IPS-18c (cell line): ENCODE measurements around the gene PITPNB.

ENCODE experiments used
- H3K4me3 ChIP-seq: 2 replicates; pipeline ENCODE4 v1.7.0; 2013; ENCODE audit warnings: low read depth, mild to moderate bottlenecking, low read length, moderate library complexity; ENCODE audit not compliant: insufficient read depth
- H3K9me3 ChIP-seq: one replicate; pipeline ENCODE4 v1.6.1; 2013; ENCODE audit warnings: mild to moderate bottlenecking, low read length, moderate library complexity; ENCODE audit not compliant: control insufficient read depth, insufficient read depth

Gene PITPNB

DNA sequence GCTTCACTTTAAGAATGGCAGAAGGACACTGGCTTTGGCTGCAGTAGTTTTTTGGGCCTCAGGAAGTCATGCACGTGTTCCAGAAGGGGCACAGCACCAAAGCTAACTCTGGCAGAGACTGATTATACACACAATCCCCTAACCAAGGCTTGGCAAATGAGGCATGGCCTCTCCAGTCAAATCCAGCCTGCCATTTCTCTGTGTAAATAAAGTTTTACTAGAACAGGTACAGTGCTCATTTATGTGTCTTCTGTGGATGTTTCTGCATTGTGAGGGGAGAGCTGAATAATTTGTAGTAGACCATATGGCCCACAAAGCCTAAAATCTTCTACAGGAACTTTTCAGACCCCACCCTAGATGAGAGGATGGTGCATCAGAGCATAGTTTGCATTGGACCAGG is 71.1 kb downstream of the PITPNB start:
- Histone ChIP-seq H3K4me3 (no peak overlapping the region), H3K9me3 (no peaks in the 10 kb centered on the region)

DNA sequence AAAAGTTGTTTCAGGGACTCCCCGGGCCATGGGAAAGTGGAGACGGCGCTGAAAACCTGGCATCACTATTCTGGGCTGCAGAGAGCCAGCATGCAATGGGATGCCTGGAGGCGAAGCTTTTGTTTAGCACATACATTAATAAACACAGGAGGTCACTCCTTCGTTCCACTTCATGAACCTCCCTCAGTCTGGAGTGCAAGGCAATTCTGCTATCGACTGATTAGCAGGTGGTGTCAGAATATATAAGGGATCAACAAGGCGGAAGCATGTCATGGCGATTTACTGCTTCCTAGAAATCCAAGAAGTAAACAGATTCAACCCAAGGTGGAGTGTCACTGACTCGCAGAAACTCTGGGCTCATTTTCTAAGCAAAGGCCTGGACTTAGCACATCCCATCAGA is 72.1 kb downstream of the PITPNB start:
- Histone ChIP-seq H3K4me3 (no peak overlapping the region), H3K9me3 (no peaks in the 10 kb centered on the region)

DNA sequence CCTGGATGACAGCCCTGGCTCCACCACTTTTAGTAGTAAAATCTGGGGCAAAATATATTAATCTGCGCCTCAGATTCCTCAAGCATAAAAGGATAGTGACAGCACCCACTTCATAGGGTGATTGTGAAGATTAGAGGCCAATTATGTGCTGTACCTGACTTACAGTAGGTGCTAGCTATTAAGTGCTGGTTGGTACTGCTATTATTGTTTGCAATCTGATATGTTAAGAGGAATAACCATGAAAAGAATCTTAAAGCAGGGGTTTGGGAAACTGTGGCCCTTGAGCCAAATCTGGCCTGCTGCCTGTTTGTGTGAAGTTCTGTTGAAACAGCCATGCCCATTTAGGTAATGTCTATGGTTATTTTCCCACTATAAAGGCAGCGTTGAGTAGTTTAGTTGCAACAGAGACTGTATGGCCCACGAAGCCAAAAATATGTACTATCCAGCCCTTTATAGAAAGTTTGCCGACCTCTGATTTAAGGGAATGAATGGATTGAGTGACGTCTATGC is 72.8 kb downstream of the PITPNB start:
- no peak overlapping the region for H3K4me3 ChIP-seq
- no peaks in the 10 kb centered on the region for H3K9me3 ChIP-seq

DNA sequence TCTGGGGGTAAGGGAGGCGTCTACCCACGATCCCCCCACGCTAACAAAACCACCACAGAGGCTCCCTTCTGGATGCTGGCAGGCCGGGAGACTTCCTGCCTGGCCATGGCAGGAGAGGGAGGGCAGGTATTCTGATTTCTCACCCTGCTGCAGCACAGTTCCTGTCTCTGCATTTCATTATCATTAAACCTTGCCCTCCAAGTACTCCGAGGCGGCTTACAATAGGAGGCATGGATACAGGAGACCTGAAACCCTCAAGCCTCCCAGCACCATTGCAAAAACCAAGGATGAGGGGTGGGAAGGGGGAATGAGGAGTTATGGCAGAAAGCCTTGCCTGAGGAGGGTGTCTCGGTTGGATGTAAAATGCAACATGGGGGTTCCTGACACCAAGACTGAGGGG is 73.4 kb downstream of the PITPNB start:
- Histone ChIP-seq H3K9me3 (no peaks in the 10 kb centered on the region), H3K4me3 (no peak overlapping the region)

DNA sequence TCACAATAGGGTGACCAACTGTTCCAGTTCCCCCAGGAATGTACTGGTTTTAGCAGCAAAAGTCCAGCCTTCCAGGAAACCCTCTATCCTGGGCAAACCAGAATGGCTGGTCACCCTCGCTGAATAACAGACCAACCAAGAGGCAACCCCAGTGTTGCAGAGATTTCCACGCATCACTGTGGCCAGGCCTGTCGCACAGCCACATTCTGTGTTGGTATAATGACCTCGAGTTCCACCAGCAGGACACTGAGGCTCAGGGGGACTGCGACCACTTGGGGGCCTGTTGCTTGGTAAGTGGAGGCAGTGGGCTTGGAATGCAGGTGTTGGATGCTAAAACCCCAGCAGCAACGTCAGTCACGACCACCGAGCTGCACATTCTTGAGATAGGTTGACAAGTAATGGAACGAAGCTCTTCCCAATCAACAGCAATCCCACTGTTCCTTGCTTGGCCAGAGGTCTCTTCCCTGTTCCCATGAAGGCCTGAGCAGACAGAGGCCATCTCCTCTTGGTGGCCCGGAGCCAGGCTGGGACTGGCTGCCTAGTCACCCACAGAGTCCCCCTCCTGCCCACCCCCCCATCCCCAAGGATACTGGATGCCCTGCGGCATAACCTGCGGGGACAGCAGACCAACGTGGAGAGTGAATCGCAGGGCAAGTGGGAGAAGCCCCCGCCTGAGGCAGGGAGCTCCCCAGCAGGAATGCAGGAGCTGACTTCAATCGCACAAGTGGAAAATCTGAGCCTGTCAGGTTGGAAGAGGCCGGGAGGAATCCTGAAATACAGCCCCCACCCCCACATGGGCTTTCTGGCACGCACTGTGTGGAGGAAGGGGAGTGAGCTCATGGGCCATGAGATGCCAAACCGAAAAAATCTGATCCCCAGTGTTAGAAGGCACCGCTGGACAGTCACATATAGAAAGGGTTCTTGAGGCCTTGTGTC is 74.1 kb downstream of the PITPNB start:
- Histone ChIP-seq H3K4me3 (no peak overlapping the region), H3K9me3 (no peaks in the 10 kb centered on the region)

DNA sequence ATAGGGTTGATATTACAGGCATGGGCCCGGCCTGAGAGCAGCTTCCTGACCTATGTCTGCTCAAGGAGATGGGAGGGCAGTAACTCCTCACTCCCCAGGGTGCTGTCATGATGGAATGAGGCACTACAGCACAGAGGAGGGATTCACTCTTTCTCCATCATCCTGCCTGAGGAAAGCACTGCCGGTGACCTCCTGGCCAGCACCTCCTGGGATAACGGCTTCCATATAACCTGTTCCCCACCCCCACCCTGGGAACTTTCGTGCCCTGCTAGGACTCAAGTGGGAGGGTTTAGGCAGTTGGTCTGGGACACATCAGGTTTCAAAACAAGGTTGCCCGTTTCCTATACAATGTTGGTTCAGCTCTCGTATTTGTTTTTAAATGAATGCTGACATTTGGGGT is 74.8 kb downstream of the PITPNB start:
- Histone ChIP-seq H3K4me3 (no peak overlapping the region), H3K9me3 (no peaks in the 10 kb centered on the region)

DNA sequence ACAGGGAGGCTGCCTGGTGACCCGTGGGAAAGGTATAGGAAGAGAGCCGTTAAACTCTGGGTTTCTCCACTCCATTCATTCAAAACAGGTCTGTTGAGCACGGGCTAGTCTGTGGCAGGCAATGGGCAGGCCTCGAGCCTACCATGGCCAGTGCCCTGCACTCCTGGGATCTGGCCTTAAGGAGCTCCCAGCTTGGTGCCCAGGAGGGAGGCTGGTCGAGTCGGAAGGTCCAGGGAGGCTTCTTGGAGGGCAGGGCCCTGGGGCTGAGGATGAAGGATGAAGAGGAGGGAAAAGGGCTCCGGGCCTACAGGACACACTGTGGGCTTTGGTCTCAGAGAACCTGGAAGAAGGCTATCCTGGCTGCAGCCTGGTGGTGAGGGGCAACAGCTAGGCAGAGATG is 75.6 kb downstream of the PITPNB start:
- Histone ChIP-seq H3K4me3 (no peak overlapping the region), H3K9me3 (no peaks in the 10 kb centered on the region)

DNA sequence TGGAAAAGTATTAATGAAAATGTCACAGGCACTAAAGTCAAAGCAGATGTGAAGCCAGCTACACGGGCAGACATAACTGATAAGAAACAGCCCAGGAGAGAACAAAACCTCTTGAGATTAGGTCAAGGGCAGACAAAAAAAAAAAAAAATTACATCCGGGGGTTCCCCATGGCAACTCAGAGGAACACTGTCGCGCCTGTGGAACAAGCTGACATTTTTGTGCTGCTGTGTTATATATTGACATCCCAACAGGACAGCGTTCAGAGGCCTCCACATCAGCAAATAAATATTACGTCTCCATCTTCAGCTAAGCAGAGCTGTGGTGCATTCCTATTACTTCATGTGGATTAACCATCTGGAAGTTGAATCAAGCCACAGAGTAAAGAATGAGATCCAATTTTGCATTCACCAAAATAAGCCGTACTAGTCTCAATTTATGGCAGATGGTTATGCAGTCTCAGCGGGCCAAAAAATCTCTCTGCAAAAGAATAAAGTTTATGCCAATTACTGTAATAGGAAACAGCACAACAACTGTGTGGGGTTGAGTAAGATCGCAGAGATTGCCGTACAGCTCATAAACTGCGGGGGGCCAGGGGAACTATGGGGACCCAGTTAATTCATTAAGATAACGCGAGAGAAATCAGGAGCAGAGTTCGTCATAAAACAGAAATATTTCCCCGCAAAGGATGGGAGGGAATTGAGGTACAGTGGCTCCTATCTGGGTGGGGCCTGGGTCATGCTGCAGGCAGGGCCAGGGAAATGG is 76.2 kb downstream of the PITPNB start:
- no peaks in the 10 kb centered on the region for H3K9me3 ChIP-seq
- no peak overlapping the region for H3K4me3 ChIP-seq

DNA sequence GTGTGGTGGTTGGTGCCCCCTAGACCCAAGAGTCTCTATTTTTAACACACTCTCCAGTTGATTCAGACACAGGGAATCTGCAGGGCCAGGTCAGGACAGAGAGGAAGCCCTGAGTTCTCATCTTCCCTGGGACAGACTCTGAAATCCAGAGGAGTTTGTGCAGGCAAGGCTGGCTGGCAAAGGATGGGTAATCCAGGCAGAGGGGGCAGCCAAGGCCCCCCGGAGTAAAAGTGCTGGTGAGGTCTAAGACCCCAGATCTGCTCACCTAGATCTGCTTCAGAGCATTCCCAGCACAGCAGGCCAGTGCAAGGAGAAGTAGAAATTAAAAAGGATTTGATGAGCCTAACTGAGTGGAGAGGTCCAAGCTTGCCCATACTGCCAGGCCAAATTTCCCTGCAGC is 76.9 kb downstream of the PITPNB start:
- no peak overlapping the region for H3K4me3 ChIP-seq
- no peaks in the 10 kb centered on the region for H3K9me3 ChIP-seq

DNA sequence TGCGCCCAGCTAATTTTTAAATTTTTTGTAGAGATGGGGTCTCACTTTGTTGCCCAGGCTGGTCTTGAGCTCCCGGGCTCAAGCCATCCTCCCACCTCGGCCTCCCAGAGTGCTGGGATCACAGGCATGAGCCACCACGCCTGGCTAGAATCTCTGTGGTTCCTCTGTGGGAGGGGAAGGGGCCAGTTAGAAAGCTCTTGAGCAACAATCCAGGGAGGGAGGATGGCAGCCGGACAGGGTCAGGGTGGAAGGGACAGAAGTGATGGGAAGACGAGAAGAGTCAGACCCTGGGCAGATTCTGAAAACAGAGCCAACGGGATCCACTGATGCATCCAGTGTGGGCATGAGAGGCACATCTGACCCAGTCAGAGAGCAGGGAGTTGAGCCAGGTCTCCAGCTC is 78.6 kb downstream of the PITPNB start:
- Histone ChIP-seq H3K9me3 (no peaks in the 10 kb centered on the region), H3K4me3 (no peak overlapping the region)

DNA sequence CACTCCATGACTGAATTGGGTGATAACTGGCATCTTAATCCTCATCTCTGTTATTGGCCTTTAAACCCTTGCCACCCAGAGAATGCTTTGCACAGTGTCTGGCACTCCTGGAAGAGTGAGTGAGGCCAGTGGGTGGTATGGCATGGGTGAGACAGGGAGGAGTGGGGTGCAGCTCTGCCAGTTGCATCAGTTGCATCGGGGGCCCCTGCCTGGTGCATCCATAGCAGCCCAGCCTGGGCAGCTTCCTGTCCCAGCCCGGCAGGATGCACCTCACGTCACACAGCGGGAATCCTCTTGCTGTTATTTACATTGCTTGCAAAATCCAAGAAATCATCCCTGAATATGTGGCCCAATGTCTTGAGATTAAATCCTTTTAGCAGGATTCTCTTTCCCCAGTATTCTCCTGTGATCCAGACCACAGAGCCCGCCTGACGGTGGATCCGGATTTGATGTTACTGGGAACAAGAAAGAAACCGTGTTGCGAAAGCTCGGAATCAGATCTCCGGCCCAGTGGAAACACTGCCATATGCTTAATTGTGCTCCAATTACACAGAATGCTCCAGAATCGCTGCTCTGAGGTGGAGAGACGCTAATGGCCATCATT is 79.9 kb downstream of the PITPNB start:
- peaks cover 1% of the 10 kb centered on the region for H3K9me3 ChIP-seq

DNA sequence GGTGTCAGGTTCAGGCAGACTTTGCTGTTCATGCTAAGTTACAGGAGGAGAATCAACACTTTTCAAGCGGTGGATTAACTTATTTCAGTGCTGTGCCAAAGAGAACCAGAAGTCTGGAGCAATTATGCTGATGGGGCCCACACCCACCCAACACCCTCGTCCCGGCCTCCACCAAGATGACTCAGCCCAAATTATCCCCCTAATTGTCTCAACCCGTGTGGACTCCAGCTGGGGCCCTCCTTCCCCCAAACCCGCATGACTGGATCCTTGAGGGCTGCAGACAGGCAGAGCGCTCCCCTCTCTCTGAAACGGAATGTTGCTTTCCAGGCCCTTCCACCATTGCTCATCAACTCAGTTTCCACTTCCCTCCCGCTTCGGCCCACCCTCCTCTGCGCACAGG is 82.9 kb downstream of the PITPNB start:
- H3K9me3 ChIP-seq = peaks cover 2% of the 10 kb centered on the region
- H3K4me3 ChIP-seq = no peak overlapping the region

More for the DNA sequence above, 79.9 kb downstream of the PITPNB start:
- no peak overlapping the region for H3K4me3 ChIP-seq

DNA sequence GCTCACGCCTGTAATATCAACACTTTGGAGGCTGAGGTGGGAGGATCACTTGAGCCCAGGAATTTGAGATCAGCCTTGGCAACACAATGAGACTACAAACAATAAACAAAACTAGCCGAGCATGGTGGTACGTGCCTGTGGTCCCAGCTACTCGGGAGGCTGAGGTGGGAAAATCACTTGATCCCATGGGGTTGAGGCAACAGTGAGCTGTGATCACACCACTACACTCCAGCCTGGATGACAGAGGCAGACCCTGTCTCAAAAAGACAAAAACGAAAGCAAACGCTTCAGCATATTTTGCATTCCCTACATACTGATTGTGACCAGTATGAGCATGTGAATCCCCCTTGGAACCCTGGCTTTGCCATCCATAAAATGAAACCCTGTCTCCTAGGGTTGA is 83.6 kb downstream of the PITPNB start:
- Histone ChIP-seq H3K4me3 (no peak overlapping the region), H3K9me3 (peaks cover 2% of the 10 kb centered on the region)

DNA sequence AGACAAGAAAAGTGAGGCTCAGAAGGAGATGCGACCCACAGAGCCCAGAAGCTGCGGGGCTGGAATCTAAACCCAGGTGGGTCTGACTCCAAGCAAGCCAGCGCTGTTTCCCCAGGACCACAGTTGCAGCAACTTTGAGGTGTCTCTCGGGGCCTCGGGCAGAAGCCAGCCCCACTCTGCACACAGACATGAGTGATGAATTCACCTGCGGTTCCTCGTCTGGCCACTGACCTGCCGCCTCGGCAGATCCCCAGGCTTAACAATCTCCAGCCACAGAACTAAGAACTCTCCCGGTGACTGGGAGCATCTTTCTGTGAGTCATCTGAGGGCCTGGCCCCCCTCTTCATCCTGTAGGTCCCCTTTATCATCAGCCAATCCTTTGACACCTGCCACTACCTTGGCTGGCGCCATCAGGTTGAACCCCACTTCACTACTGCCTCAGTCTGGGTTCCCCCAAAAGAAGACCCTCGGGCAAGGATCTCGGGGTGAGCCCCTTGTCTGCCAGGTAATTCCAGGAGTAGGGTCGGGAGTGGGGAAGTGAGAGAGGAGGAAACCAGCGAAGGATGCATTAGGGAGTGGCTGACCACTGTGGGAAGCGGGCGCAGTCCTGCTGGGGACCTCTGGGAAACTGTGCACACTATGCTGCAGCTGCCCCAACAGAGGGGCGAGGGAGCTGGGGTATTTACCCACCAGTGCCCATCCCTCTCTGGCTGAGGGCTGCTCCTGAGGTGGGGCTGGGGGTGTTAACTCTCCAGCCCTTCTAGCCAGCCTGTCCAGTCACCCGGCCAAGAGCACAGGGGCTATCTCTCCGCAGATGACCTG is 84.5 kb downstream of the PITPNB start:
- Histone ChIP-seq H3K9me3 (peaks cover 2% of the 10 kb centered on the region), H3K4me3 (no peak overlapping the region)

DNA sequence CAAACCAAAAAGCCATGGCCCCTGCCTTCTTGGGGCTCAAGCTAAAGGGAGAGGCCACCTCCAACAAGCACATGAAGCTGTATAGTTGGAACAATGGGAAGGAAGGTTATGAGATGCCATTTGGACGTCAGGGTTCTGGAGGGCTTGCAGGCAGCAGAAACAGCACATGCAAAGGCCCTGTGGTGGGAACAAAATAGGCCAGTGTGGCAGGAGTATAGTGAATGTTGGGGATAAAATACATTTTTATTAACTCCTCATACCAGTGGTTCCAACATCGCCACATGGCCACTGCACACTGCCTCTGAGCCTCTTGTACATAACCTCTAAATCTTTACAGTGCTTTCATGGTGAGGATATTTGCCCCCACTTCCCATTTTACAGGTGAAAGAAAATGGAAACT is 85.3 kb downstream of the PITPNB start:
- peaks cover 2% of the 10 kb centered on the region for H3K9me3 ChIP-seq
- H3K4me3 ChIP-seq = no peak overlapping the region

DNA sequence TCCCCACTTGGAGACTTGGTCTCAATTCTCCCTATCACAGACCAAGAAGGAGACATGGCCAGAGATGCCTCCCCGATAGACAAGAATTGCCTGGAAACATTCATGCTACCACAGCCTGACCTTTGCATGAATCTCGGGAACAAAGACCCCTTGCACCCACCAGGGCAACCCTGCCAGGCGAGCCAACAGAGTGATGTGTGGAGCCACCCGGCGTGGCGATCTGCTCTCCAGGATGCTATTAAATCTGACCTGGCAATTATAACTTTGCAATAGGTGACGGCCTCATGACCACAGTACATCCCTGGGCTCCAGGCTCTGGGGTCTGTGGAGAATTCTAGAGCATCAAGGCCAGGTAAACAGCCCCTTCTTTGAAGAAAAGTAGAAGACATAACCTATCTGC is 86.5 kb downstream of the PITPNB start:
- H3K9me3 ChIP-seq = peaks cover 2% of the 10 kb centered on the region
- no peak overlapping the region for H3K4me3 ChIP-seq

DNA sequence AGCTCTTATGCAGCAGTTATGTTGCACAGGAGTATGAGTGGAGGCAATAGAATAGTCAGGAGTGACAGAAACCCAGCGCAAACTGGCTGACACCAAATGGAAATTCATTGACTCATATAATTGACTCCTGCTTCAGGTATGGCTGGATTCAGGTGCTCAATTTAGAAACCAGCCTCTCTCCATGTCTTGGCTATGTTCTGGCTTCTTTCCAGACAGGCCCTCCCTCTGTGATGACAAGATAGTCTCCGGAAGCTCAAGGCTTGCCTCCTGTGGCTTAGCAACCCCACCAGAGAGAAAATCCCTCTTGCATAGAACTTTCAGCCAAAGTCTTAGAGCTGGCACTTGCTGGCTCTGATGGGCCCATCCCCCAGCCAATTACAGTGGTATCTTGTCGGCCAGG is 89.4 kb downstream of the PITPNB start:
- Histone ChIP-seq H3K9me3 (peaks cover 2% of the 10 kb centered on the region), H3K4me3 (no peak overlapping the region)
